Upper lobe of right lung (tissue), 1 donor: Measurements from ENCODE around the gene COPB1. TPM values are rescaled to one million over a fixed set of nuclear protein-coding genes. Genes with fewer than 3 reads are reported as not detected.
"Not testable (repeated sequence)": the region's sequence is repeated elsewhere in the genome, so short reads cannot be mapped to it uniquely, and the experiment has no call there.

Experiments used
- ATAC-seq: fragments of 200-7000 bp; cut with Tn5 transposase; one replicate; pipeline ENCODE4 v1.9.1; 2020; ENCODE audit warnings: mild to moderate bottlenecking, moderate library complexity
- DNase-seq: peaks from one replicate; pipeline ENCODE4 v3.0.0-alpha.2; 2020
- H3K27ac ChIP-seq: fragments of 200-600 bp; one replicate; pipeline ENCODE4 v1.8.0; 2022
- H3K27me3 ChIP-seq: fragments of 200-600 bp; one replicate; pipeline ENCODE4 v1.8.0; 2022; ENCODE audit warnings: mild to moderate bottlenecking
- H3K36me3 ChIP-seq: fragments of 200-600 bp; one replicate; pipeline ENCODE4 v1.8.0; 2022
- H3K4me1 ChIP-seq: fragments of 200-600 bp; one replicate; pipeline ENCODE4 v1.8.0; 2022
- H3K4me3 ChIP-seq: fragments of 200-600 bp; one replicate; pipeline ENCODE4 v1.8.0; 2022; ENCODE audit warnings: mild to moderate bottlenecking
- H3K9me3 ChIP-seq: fragments of 200-600 bp; one replicate; pipeline ENCODE4 v1.8.0; 2022
- CTCF ChIP-seq: fragments of 200-600 bp; IDR thresholded peaks from one replicate; pipeline ENCODE4 v1.8.0; 2022; ENCODE audit warnings: antibody characterized with exemption
- intact Hi-C: fragments of 100-400 bp; cut with DNase I; formaldehyde crosslinking; loops from one replicate; pipeline ENCODE4 v1.11.0; 2022
- total RNA-seq: library from RNA; stranded (reverse); fragmentation: NEBNext Ultra II Directional; extraction: Animal tissue kit (Norgen Biotek cat#: 25700); gene quantifications from one replicate; pipeline ENCODE4 v1.2.1, GENCODE V29; 2021
- donor health status: DM: no; HTN: yes; CAD: no; lungs with severe emphysema.

Gene COPB1
- total RNA-seq, 1 donor from 2014 or later, result 84.5 TPM

GRCh38 chr11:14537134-14537599 is 37.6 kb upstream of the COPB1 start:
- Histone ChIP-seq H3K36me3 (no peaks in the 10 kb centered on the region), H3K27ac (peak overlapping the region; percentile 3), H3K4me1 (peaks cover 27% of the 10 kb centered on the region), H3K27me3 (no peaks in the 10 kb centered on the region), H3K4me3 (no peak overlapping the region), H3K9me3 (no peaks in the 10 kb centered on the region)
- peak; percentile 88 for TF ChIP-seq CTCF
- ATAC-seq, result peak; percentile 67
- intact Hi-C loops, result no loop called here
- DNase-seq, result no peak

DNA sequence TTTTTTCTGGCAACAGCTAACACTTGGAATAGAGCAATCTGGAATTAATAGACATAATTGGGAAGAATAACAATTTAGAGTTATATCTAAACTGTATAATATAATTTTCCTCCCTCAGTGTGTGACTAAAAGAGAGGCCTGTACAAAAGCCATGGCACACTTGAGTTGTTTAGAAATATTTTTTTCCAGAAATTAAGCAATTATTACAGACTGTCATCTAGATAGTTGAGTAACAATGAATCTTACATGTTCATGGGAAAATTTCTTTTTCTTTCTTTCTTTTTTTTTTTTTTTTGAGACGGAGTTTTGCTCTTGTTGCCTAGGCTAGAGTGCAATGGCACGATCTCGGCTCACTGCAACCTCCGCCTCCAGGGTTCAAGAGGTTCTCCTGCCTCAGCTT is 35.6 kb upstream of the COPB1 start:
- H3K27ac ChIP-seq, H3K9me3 ChIP-seq, DNase-seq, H3K36me3 ChIP-seq, intact Hi-C loops, H3K27me3 ChIP-seq, H3K4me3 ChIP-seq, ATAC-seq: not testable (repeated sequence)
- H3K4me1 ChIP-seq, result peaks cover 13% of the 10 kb centered on the region

DNA sequence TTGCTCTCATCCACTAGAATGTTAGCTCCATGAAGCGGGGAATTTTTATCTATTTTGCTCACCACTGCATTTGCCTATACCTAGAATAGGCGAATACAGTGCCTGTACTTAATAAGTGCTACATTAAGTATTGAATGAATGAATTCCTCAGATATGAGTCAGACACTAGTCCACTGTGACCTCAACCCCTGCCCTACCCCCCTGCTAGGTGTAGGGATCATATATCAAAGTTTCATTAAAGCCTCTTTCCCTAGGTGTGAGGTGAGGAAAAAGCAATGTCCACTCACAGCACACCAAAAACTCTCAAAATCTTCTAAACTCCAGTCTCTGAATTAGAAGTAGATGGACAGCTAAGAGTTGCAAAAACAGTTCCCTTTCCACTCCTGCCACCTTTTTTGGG is 30.3 kb upstream of the COPB1 start:
- ATAC-seq, result peak; percentile 31
- TF ChIP-seq CTCF, result no peak
- no peaks in the 10 kb centered on the region for H3K27me3 ChIP-seq
- H3K4me1 ChIP-seq, result no peaks in the 10 kb centered on the region
- H3K4me3 ChIP-seq, result no peak overlapping the region
- no peaks in the 10 kb centered on the region for H3K36me3 ChIP-seq
- H3K27ac ChIP-seq, result no peak overlapping the region
- no peaks in the 10 kb centered on the region for H3K9me3 ChIP-seq
- no peak for DNase-seq
- intact Hi-C loops, result no loop called here

GRCh38 chr11:14529321-14529720 is 29.7 kb upstream of the COPB1 start:
- Histone ChIP-seq H3K4me3 (no peak overlapping the region), H3K9me3 (no peaks in the 10 kb centered on the region), H3K4me1 (no peaks in the 10 kb centered on the region), H3K36me3 (no peaks in the 10 kb centered on the region), H3K27me3 (no peaks in the 10 kb centered on the region), H3K27ac (no peak overlapping the region)
- DNase-seq (no peak), ATAC-seq (no peak)
- no peak for TF ChIP-seq CTCF
- intact Hi-C loops, result no loop called here

GRCh38 chr11:14522801-14523200 is 23.2 kb upstream of the COPB1 start:
- Histone ChIP-seq H3K4me1 (peaks cover 14% of the 10 kb centered on the region), H3K36me3 (peaks cover 6% of the 10 kb centered on the region), H3K27ac (no peak overlapping the region), H3K4me3 (no peak overlapping the region), H3K27me3 (no peaks in the 10 kb centered on the region), H3K9me3 (no peaks in the 10 kb centered on the region)
- ATAC-seq, result no peak
- no peak for DNase-seq
- intact Hi-C loops, result no loop called here
- TF ChIP-seq CTCF, result no peak

- H3K27ac ChIP-seq, result no peak overlapping the region
- no peaks in the 10 kb centered on the region for H3K27me3 ChIP-seq
- no peak for TF ChIP-seq CTCF
- ATAC-seq (no peak), DNase-seq (no peak)
- H3K36me3 ChIP-seq, result peaks cover 11% of the 10 kb centered on the region
- no peaks in the 10 kb centered on the region for H3K9me3 ChIP-seq
- H3K4me1 ChIP-seq, result peaks cover 14% of the 10 kb centered on the region
- H3K4me3 ChIP-seq, result no peak overlapping the region
- intact Hi-C loops, result no loop called here
Measured at GRCh38 chr11:14522245-14522644, 22.6 kb upstream of the COPB1 start.
